ENCODE data around the gene PON3. TPM values are rescaled to one million over a fixed set of nuclear protein-coding genes. Genes with fewer than 3 reads are reported as not detected.

PON3 gene
- 0.19 and 0.65 TPM in 2 replicates for total RNA-seq

DNA sequence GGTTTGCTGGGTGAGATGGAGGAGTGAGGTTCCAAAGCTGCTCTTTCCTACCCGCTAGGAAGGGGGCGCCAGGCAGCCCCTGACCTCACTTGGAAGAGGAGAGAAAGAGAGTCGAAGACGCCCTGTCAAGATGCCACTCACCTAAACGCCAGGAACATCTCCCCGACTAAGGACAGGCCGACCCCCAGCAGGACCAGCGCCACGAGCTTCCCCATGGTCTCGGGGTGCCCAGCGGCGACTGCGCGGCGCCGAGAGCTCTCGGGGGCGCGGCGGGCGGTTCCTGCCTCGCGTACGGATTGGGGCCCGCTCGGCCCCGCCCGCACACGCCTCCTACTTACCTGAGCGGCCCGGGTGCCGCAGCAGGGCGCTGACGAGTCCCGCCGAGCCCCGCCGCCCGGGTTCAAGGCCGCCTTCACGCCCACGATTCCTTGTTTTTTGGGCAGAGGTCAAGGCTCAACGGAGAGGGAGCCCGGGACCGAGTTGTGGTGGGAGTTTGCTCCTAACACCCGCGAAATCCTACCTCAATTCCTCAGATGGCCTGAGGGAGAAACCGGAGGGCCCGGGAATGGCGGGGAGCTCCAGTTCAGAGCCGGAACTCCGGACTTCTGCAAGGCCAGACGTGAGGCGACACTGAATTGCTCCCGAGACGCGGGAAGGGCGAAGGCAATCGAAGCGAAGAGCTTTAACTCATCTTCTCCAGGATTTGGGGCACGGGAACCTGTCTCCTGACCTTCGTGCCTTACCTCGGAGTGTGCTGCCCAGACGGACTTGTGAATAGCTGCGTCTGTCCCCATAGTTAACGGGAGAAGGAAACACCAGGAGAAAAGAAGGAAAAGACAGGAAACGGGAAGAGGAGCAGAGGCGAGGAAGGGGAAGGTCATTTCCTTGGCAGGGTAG lies at the start of gene PON3:
Gene PON3, minus strand, starts transcription at position 240 of the 897 bp plus-strand sequence. Its CDS starts 25 bp downstream, at position 215.

DNA sequence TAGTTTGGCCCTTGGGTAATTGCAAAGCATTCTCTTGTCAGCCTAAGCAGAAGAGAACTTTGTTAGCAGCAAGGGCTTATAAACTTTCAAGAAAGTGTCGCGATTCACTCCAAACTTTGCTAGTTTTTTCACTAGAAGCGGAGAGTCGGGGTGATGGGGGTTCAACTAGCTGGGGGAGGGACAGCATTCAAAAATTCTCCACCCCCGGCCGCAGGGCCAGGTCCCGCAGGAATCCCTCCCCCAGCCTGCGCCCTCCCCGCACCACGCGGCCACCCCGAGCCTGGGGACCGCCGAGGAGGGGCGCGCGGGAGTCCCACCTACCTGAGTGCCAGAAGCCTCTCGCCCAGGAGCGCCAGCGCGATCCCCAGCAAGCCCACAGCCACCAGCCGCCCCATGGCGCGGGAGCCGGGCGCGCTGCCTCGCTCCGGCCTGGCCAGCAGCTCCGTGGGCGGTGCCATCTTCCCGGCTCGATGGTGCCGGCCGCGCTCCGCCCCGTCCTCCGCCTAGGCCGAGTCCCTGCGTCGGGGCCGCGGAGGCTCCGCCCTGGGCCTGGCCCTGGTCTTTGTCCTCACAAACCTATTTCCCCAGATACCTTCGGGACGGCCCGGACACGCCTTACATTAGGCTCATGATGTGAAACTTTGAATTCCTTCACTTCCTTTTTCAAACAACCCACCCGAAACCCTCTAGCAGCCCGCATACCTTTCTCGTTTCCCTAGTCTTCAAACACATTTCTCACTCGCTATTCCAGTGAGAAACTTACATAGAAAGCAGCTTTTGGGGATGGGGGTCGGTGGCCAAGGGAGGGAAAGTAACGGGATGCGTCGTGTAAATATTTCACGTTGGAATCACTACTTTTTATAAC lies 38.6 kb upstream of the PON3 start, which contains the start of gene PON2:
Gene PON2, minus strand, starts transcription at position 472 of the 865 bp plus-strand sequence. Its CDS starts 77 bp downstream, at position 395.

GRCh38 chr7:95324431-95324830 lies 71.7 kb downstream of the PON3 start, which contains the start of gene PON1:
Gene PON1 (minus strand): TSS chr7:95324532. CDS start chr7:95324475, 57 bp downstream.

Small RNAs within 50 kb of the gene (small RNA-seq; reads per million reads assigned to genes)
- gene AC004022.2: not detected

Other genes with a start within 250 kb of the PON3 start
- gene PON1, start 71.8 kb downstream of the PON3 start, total RNA-seq: not detected in 2 replicates
- gene PON2, start 38.7 kb upstream of the PON3 start, total RNA-seq: 163 and 169 TPM in 2 replicates
- gene ASB4, start 89.6 kb upstream of the PON3 start, total RNA-seq: not detected in 2 replicates
- gene PDK4, start 200.1 kb upstream of the PON3 start, total RNA-seq: 10.0 and 10.1 TPM in 2 replicates